ENCODE data around the gene ATF6.
"Not testable (repeated sequence)": the region's sequence is repeated elsewhere in the genome, so short reads cannot be mapped to it uniquely, and the experiment has no call there.

The ATF6 gene

DNA sequence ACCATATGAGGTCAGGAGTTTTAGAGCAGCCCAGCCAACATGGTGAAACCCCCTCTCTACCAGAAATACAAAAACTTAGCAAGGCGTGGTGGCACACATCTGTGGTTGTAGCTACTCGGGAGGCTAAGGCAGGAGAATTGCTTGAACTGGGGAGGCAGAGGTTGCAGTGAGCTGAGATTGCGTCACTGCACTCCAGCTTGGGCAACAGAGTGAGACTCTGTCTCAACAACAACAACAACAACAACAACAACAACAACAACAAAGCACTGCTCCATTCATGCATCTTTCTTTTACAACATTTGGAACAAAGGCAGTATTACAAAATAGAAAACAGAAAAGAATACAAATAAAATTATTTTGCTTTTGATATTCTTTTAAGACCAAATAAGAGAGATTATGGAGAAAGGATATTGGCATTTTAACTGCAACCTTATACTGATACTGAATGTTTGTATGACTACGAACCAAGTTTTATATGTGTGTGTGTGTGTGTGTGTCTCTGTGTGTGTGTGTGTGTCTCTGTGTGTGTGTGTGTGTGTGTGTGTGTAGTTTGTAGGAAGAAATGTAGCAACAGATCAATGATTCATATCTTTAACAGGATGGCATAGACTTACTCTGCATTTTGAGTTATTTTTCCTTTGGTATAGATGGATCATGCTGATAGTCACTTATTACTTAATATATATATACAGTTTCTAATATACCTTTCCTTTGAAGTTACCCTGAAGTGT is 24.6 kb downstream of the ATF6 start:
- Histone ChIP-seq H3K27me3 (ENCODE audit: control insufficient read depth, insufficient read depth, low read length) (no peaks in the 10 kb centered on the region), H3K9me3 (replicated peaks; ENCODE audit: low read length) (no peaks in the 10 kb centered on the region), H3K4me1 (ENCODE audit: control insufficient read depth, insufficient read depth, low read length) (peaks cover 13% of the 10 kb centered on the region), H3K4me3 (ENCODE audit: low read length) (no peak overlapping the region), H3K9ac (ENCODE audit: low read depth, low read length) (no peak overlapping the region), H3K36me3 (ENCODE audit: insufficient read depth, low read length) (peaks cover 36% of the 10 kb centered on the region), H3K4me2 (ENCODE audit: low read length) (no peak overlapping the region)

DNA sequence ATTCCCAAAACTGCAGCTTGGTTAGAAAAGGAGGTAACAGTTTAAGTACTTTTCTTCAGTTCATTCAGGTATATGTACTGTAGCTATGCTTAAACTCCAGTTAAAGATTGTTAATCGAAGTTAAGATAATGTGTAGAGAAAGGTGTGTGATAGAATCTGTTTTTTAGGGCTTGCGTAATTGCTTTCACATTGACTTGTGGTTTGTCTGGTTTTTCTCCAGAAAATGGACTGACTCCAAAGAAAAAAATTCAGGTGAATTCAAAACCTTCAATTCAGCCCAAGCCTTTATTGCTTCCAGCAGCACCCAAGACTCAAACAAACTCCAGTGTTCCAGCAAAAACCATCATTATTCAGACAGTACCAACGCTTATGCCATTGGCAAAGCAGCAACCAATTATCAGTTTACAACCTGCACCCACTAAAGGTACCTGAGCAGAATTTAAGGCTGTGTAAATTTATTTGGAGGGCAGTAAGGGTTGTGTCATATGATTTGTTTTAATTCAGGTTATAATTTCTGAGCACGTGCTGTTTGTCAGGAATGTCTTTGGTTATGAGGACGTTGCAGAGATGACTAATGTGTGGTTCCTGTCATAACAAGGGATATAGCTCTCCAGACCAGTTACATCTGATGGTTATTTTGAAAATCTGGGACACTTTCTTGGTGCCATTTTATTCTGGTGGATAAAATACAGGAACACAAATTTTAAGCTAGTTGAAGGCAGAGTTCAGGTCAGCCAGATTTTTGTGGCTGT is 26.0 kb downstream of the ATF6 start:
- Histone ChIP-seq H3K4me1 (ENCODE audit: control insufficient read depth, insufficient read depth, low read length) (peaks cover 13% of the 10 kb centered on the region), H3K9ac (ENCODE audit: low read depth, low read length) (no peak overlapping the region), H3K4me3 (ENCODE audit: low read length) (no peak overlapping the region), H3K4me2 (ENCODE audit: low read length) (no peak overlapping the region), H3K9me3 (replicated peaks; ENCODE audit: low read length) (no peaks in the 10 kb centered on the region), H3K36me3 (ENCODE audit: insufficient read depth, low read length) (peaks cover 30% of the 10 kb centered on the region), H3K27me3 (ENCODE audit: control insufficient read depth, insufficient read depth, low read length) (no peaks in the 10 kb centered on the region)

DNA sequence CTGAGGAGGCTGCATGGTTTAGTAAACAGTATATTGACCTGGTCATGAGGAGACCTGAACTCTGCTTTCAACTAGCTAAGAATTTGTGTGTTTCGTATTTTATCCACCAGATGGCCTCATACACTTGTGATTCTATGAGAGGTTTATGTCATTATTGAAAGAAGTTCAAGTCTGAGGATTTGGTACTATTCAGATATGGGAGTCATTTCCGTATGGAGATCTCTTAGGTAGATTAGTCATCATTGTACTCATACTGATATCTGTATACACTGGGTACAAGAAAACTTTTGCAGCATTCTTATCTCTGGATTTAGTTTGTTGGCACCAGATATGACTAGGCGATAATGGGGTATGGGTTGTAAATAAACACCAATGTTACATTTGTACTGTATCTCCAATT is 26.6 kb downstream of the ATF6 start:
- Histone ChIP-seq H3K9ac (ENCODE audit: low read depth, low read length) (no peak overlapping the region), H3K36me3 (ENCODE audit: insufficient read depth, low read length) (peaks cover 32% of the 10 kb centered on the region), H3K4me1 (ENCODE audit: control insufficient read depth, insufficient read depth, low read length) (peaks cover 13% of the 10 kb centered on the region), H3K9me3 (replicated peaks; ENCODE audit: low read length) (no peaks in the 10 kb centered on the region), H3K4me2 (ENCODE audit: low read length) (no peak overlapping the region), H3K4me3 (ENCODE audit: low read length) (no peak overlapping the region), H3K27me3 (ENCODE audit: control insufficient read depth, insufficient read depth, low read length) (no peaks in the 10 kb centered on the region)

DNA sequence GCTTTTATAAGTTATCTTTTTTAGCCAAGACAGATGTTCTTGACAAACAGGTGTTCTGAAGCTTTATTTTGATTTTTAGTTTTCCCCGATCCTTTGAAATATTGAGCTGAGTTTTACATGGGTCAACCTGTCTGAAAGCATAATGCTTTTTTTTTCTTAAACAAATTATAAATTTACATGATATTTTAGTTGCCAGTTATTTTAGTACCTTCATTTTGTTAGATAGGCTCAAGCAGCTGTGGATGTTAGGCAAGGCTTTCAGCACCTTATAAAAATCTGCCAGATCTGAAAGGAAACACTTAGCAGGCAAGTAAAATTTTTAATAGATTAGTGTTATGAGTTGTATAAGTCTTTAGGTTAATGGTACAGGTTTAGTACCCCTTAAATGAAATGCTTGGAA is 33.7 kb downstream of the ATF6 start:
- peaks cover 33% of the 10 kb centered on the region for H3K36me3 ChIP-seq (ENCODE audit: insufficient read depth, low read length)

DNA sequence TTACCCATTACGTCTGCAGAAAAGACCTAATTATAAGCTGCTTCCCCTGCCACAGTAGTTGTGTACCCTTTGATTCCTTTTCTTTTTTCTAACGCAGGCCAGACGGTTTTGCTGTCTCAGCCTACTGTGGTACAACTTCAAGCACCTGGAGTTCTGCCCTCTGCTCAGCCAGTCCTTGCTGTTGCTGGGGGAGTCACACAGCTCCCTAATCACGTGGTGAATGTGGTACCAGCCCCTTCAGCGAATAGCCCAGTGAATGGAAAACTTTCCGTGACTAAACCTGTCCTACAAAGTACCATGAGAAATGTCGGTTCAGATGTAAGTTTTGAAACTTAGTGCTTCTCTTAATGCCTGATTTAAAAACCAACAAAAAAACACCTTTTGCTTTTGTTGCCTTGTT is 35.8 kb downstream of the ATF6 start:
- Histone ChIP-seq H3K36me3 (ENCODE audit: insufficient read depth, low read length) (peaks cover 30% of the 10 kb centered on the region), H3K27me3 (ENCODE audit: control insufficient read depth, insufficient read depth, low read length) (no peaks in the 10 kb centered on the region), H3K9ac (ENCODE audit: low read depth, low read length) (no peak overlapping the region), H3K4me3 (ENCODE audit: low read length) (no peak overlapping the region), H3K9me3 (replicated peaks; ENCODE audit: low read length) (no peaks in the 10 kb centered on the region), H3K4me2 (ENCODE audit: low read length) (no peak overlapping the region), H3K4me1 (ENCODE audit: control insufficient read depth, insufficient read depth, low read length) (no peaks in the 10 kb centered on the region)

More for the DNA sequence above, 33.7 kb downstream of the ATF6 start:
- Histone ChIP-seq H3K4me1 (ENCODE audit: control insufficient read depth, insufficient read depth, low read length) (no peaks in the 10 kb centered on the region), H3K27me3 (ENCODE audit: control insufficient read depth, insufficient read depth, low read length) (no peaks in the 10 kb centered on the region), H3K9me3 (replicated peaks; ENCODE audit: low read length) (no peaks in the 10 kb centered on the region), H3K4me2 (ENCODE audit: low read length) (no peak overlapping the region), H3K9ac (ENCODE audit: low read depth, low read length) (no peak overlapping the region), H3K4me3 (ENCODE audit: low read length) (no peak overlapping the region)

DNA sequence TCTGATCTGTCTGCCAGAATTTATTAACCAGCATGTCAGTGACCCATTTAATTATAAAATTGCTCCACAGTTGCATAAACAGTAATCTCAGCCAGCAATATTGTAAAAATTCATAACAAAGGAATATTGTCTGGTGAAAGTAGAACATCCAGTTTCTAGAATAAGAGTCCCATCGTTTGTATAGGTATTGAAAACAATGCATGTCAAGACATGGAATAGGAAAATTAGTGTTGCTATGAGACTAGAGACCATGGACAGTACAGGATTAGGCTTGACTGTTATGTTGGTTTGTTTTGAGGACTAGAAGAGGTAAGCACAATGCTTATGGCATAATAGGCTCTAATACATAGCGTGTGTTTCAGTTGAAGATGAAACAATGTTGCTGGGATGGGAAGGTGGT is 37.1 kb downstream of the ATF6 start:
- Histone ChIP-seq H3K4me2 (ENCODE audit: low read length) (no peak overlapping the region), H3K9ac (ENCODE audit: low read depth, low read length) (no peak overlapping the region), H3K36me3 (ENCODE audit: insufficient read depth, low read length) (peaks cover 22% of the 10 kb centered on the region), H3K9me3 (replicated peaks; ENCODE audit: low read length) (no peaks in the 10 kb centered on the region), H3K4me3 (ENCODE audit: low read length) (no peak overlapping the region), H3K27me3 (ENCODE audit: control insufficient read depth, insufficient read depth, low read length) (no peaks in the 10 kb centered on the region), H3K4me1 (ENCODE audit: control insufficient read depth, insufficient read depth, low read length) (no peaks in the 10 kb centered on the region)

DNA sequence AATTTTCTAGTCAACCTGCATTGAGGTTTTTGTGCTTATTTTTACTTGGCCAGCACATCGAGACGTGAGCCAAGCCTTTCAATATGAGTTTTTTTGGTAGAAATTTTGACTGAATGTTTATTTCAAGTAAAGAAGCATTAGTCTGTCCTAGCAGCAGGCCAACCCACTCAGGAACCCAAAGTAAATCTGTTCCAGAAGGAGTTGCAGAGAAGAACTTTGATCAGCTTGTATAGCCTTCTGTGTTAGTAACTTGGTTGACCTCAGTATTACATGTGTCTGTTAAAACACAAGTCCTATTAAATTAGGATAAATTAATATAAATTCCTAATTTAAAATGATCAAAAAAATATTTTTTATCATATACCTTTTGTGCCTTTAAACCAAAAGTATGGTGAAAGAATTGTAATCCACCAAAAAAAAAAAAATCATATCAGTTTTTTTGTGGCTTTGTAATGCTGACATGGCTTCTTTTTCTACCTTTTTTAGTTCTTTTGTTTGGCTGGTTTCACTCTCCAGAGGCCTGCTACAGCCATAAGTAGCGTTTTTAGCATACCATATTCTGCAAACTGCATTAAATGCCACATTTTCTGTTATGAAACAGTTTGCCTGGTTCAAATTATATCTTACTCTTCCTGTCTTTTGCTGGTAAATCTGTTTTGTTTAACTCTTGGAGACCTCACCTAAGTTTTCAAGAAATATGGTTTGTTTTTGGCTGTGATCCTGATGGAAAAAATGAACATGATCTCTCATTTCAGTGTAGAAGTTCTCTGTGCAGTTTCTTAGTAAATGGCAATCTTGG is 39.5 kb downstream of the ATF6 start:
- Histone ChIP-seq H3K9ac (ENCODE audit: low read depth, low read length) (no peak overlapping the region), H3K4me1 (ENCODE audit: control insufficient read depth, insufficient read depth, low read length) (no peaks in the 10 kb centered on the region), H3K4me2 (ENCODE audit: low read length) (no peak overlapping the region), H3K4me3 (ENCODE audit: low read length) (no peak overlapping the region), H3K36me3 (ENCODE audit: insufficient read depth, low read length) (peaks cover 13% of the 10 kb centered on the region), H3K27me3 (ENCODE audit: control insufficient read depth, insufficient read depth, low read length) (no peaks in the 10 kb centered on the region), H3K9me3 (replicated peaks; ENCODE audit: low read length) (no peaks in the 10 kb centered on the region)

DNA sequence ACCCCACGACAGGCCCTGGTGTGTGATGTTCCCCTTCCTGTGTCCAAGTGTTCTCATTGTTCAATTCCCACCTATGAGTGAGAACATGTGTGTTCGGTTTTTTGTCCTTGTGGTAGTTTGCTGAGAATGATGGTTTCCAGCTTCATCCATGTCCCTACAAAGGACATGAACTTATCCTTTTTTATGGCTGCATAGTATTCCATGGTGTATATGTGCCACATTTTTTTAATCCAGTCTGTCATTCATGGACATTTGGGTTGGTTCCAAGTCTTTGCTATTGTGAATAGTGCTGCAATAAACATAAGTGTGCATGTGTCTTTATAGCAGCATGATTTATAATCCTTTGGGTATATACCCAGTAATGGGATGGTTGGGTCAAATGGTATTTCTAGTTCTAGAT is 43.1 kb downstream of the ATF6 start:
- H3K4me1 ChIP-seq (ENCODE audit: control insufficient read depth, insufficient read depth, low read length); H3K36me3 ChIP-seq (ENCODE audit: insufficient read depth, low read length): not testable (repeated sequence)

DNA sequence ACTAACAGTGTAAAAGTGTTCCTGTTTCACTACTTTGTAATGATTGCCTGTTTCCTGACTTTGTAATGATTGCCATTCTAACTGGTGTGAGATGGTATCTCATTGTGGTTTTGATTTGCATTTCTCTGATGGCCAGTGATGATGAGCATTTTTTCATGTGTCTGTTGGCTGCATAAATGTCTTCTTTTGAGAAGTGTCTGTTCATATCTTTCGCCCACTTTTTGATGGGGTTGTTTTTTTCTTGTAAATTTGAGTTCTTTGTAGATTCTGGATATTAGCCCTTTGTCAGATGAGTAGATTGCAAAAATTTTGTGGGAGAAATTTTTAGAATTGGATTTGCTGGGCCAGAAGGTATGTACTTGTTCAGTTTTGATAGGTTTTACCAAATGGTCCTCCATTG is 43.5 kb downstream of the ATF6 start:
- not testable (repeated sequence) for H3K9ac ChIP-seq (ENCODE audit: low read depth, low read length); H3K4me2 ChIP-seq (ENCODE audit: low read length); H3K9me3 ChIP-seq (replicated peaks; ENCODE audit: low read length); H3K27me3 ChIP-seq (ENCODE audit: control insufficient read depth, insufficient read depth, low read length); H3K4me3 ChIP-seq (ENCODE audit: low read length); H3K36me3 ChIP-seq (ENCODE audit: insufficient read depth, low read length); H3K4me1 ChIP-seq (ENCODE audit: control insufficient read depth, insufficient read depth, low read length)

More for the DNA sequence above, 43.1 kb downstream of the ATF6 start:
- H3K4me3 ChIP-seq (ENCODE audit: low read length); H3K9me3 ChIP-seq (replicated peaks; ENCODE audit: low read length); H3K9ac ChIP-seq (ENCODE audit: low read depth, low read length); H3K27me3 ChIP-seq (ENCODE audit: control insufficient read depth, insufficient read depth, low read length); H3K4me2 ChIP-seq (ENCODE audit: low read length): not testable (repeated sequence)

DNA sequence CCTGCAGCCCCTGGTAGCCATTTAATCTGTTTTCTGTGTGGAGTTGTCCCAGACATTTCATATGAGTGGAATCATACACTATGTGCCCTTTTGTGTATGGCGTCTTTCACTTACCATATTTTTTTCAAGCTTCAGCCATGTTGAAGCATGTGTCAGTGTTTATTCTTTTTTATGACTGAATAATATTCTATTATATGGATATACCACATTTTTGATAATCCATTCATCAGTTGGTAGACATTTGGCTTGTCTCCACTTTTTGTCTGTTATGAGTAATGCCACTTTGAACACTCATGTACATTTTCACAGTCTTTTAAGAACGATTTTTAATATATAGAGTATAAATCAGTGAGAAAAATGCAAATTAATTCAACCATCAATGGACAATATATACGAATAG is 44.7 kb downstream of the ATF6 start:
- Histone ChIP-seq H3K36me3 (ENCODE audit: insufficient read depth, low read length) (peaks cover 8% of the 10 kb centered on the region), H3K9ac (ENCODE audit: low read depth, low read length) (no peak overlapping the region), H3K4me3 (ENCODE audit: low read length) (no peak overlapping the region), H3K4me2 (ENCODE audit: low read length) (no peak overlapping the region), H3K27me3 (ENCODE audit: control insufficient read depth, insufficient read depth, low read length) (no peaks in the 10 kb centered on the region), H3K9me3 (replicated peaks; ENCODE audit: low read length) (no peaks in the 10 kb centered on the region), H3K4me1 (ENCODE audit: control insufficient read depth, insufficient read depth, low read length) (no peaks in the 10 kb centered on the region)

DNA sequence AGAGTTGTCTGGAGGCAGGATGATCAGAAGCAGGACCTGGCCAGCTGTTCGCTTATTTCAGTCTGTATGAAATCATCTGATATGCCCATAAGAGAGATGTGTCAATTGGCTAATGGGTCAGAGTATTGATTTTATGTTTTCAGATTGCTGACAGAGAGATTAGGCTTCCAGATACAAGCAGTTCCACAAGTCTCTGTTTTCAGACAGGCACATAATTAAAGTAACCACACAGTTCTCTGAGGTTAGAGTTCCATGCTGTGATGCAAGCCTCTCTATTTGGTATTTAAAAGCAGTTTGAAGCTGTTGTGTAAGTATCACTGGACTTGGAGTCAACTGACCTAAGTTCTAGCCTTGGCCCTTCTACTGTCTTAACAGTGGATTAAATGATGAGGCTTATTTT is 50.1 kb downstream of the ATF6 start:
- H3K27me3 ChIP-seq (ENCODE audit: control insufficient read depth, insufficient read depth, low read length): no peaks in the 10 kb centered on the region
- H3K9ac ChIP-seq (ENCODE audit: low read depth, low read length): no peak overlapping the region
- H3K4me2 ChIP-seq (ENCODE audit: low read length): no peak overlapping the region
- peaks cover under 1% of the 10 kb centered on the region for H3K36me3 ChIP-seq (ENCODE audit: insufficient read depth, low read length)
- no peaks in the 10 kb centered on the region for H3K9me3 ChIP-seq (replicated peaks; ENCODE audit: low read length)
- H3K4me3 ChIP-seq (ENCODE audit: low read length): no peak overlapping the region
- H3K4me1 ChIP-seq (ENCODE audit: control insufficient read depth, insufficient read depth, low read length): no peaks in the 10 kb centered on the region

All from skeletal muscle satellite cell (primary cell).